Measurements from ENCODE around the gene C4BPA.

Gene C4BPA

DNA sequence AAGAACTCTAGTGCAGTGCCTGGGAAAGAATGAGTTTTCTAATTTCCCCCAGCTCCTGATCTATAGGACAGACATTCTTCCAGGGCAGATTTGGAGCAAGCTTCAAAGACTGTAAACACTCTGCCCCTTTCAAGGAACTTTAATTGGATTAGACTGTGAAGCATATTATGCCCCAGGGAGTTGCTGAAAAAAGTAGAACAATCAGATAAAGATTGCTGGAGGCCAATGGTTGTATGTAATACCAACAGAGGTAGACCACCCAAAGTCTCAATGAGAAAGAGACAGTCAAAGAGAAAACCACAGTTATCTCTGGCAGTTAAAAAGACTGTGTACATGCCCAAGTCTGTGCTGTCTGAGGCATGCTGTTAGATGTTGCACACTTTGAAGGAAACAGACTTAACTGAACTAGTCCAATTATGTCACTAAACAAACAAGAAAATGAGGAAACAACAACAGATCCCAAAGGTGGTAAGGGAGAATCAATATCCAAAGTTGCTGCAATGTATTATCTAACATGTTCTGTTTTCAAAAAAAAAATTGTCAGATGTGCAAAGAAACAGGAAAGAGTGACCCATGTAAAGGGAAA, 24.4 kb downstream of the C4BPA start:
- no peak for DNase-seq

DNA sequence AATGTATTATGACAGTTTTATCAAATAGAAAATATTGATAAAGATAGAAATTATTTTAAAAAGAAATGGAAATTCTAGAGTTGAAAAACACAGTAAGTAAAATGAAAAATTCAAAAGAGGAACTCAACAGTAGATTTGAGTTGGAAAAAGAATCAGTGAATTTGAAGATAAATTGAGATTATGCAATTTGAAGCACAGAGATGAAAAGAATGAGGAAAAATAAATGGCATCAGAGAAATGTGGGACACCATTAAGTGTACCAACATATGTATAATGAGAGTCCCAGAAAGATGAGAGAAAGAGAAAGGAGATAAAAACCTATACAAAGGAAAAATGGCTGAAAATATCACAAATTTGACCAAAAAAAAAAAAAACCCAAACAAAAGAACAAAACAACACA, 25.0 kb downstream of the C4BPA start:
- no peak for DNase-seq

DNA sequence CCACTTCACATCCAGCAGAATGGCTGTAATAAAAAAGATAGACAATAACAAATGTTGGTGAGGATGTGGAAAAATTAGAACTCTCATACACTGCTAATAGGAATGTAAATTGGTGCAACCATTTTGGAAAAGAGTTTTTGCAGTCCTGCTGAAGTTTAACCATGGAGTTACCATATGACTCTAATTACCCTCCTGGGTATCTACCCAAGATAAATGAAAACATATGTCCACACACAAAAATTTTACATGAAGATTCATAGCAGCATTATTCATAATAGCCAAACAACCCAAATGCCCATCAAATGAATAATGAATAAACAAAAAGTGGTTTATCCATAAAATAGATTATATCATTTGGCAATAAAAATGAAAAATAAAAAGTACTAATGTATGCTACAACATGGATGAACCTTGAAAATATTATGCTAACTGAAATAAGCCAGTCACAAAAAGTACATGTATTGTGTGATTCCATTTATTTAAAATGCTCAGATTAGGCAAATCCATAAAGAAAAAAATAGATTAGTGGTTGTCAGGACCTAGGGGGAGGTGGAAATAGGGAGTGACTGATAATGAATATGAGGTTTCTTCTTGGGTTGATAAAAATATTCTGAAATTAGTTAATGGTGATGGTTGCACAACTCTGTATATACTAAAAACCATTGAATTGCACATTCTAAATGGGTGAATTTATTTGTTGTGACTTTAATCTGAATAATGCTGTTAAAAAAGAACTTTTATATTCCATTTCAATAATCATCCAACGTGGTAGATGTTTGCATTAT, 26.4 kb downstream of the C4BPA start:
- no peak for DNase-seq

DNA sequence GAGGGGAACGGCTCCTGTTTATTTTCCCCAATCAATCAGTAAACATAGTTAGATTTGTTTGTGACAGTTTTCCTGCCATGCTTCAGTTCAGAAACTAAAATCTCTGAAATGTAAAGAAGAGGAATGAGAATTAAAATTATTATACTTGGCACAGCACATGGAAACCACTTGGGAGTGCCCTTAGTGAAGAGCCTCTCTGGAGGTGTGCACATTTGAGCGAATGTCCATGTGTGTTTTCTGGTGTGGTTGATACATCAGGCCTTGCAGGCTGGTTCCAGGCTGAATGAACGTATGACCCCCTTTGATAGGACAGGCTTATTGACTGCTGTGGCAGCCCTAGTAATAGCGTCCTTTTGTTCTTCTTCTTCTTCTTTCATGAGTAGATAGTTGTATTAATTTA, 27.1 kb downstream of the C4BPA start:
- DNase-seq = no peak

DNA sequence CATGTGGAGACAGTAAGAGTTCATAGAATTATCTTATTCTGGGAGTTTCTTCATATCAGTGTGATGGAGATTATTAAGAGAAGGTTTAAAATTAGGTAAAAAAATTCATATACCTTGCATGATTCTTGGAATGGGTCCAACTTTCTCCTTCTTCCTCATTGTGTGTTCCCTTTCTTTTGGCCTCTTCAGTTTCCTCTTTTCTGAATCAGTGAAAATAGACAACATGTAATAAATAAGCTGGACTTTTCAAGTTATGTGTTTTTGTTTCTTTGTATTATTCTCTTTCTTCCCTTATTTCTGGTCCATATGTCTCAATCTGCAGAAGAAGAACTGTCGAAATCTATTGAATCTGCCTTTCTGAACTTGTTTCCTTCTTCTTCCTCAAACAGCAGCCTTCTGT, 30.5 kb downstream of the C4BPA start:
- DNase-seq = no peak

DNA sequence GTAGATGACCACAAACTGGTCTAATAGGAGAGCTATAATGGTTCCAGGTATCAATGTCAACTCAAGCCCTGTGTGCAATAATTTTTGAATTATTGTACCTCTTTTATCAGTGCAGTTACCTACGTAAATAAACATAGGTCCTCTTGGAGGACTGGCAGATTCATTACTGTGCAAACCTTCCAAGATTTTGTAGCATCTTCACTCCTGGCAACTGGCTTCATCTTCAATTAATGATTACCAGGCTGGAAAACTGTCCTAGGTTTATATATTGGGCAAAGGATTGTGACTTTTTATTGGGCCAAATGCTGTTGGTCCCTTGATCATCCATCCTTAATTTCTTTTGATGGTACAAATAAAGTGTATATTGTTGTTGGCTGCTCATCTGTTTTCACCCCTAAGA, 35.6 kb downstream of the C4BPA start:
- no peak for DNase-seq

GRCh38 chr1:207140536-207140935, 36.5 kb downstream of the C4BPA start:
- no peak for DNase-seq

DNA sequence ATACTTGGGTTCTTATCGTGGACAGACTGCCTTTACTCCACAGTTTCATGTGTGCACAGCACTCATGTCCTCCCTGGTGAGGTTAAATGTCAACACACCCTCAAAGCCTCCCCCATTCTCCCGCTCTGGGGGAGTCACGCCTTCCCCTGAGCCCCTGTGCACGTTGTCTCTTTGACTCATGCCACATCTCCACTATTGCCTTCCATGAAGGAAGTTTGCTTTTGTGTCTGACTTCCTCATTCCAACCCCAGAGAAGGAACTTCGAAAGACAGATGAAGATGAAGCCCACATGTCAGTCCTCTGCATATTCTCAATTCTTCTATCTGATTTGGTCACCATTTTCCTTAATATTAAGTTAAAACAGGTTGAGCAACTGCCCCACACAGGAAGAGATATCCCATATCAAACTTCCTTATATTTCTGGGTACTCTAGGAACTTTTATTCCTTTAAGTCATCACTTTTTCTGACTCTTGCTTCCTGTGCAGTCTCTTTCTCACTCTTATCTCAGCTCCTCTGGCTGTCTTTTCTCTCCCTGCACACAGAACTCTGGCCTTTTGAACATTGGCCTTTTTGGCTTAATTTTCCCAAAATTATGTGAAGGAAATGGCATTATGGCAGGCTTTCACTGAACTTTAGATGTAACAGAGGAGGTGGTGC, 41.5 kb downstream of the C4BPA start:
- DNase-seq = no peak

DNA sequence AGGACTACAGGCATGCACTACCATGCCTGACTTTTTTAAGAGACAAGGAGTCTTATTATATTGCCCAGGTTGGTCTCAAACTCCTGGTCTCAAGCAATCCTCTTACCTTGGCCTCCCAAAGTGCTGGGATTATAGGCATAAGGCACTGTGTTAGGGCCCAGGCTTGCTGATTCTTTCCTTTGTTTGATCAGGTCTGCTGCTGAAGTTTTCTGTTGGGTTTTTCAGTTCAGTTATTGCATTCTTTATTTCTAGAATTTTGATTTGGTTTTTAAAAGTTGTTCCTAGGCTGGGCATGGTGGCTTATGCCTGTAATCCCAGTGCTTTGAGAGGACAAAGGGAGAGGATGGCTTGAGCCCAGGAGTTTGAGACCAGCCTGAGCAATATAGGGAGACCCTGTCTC, 47.9 kb downstream of the C4BPA start:
- DNase-seq = no peak

GRCh38 chr1:207152792-207153468, 48.9 kb downstream of the C4BPA start:
- DNase-seq = no peak

- no peak for DNase-seq
Measured at GRCh38 chr1:207155028-207155427, 51.0 kb downstream of the C4BPA start.

GRCh38 chr1:207156095-207156494, 52.1 kb downstream of the C4BPA start:
- no peak for DNase-seq

- no peak for DNase-seq
Measured at GRCh38 chr1:207156826-207157225, 52.8 kb downstream of the C4BPA start.

DNA sequence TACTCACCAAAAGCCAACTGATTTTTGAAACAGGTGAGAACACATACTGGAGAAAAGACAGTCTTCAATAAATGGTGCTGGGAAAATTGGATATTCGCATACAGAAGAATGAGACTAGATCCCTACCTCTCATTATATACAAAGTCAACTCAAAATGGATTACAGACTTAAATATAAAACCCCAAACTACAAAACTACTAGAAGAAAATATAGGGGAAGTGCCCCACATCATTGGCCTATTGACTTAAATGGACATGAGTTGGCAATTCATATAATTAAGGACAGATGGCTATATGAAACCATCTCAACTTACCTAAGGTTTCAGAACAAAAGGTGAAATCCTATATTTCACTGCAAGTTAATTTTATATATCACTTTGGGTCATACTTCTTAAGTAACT, 60.1 kb downstream of the C4BPA start:
- DNase-seq = no peak

DNA sequence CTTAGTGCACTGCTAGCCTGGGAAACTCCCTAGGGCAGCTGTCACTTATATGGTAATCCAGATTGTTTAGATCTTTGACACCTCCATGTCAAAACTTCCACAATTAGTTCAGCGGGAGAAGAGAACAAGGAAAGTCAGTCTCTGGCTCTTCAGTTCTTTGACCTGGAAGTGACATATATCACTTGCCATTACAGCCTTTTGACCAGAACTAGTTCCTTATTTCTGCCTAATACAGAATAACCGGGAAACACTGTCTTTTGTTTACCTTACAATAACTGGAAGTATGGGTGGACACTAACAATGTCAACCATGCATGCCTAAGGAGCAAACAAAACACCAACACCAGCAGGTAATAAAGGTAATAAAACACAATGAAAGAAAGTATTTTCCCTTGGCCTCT, 68.3 kb downstream of the C4BPA start:
- no peak for DNase-seq

DNA sequence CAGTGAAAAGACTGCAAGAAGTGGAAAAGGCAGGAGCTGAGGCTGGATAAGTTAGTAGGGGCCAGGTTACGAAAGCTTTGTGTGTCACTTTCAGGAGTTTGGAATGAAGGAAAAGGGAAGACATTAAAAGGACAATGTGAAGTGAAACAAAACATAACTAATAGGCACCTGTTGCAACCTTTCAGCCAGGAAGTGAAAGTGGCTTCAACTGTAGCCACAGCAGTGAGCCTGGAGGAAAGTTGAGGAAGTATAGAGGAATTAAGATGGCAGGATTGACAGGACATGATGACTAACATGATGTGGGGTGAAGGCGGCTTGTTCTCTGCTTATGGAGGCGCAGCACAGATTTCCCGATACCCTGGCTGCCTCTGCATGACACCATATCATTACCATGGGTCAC, 68.9 kb downstream of the C4BPA start:
- no peak for DNase-seq

- no peak for DNase-seq
Measured at GRCh38 chr1:207173396-207173795, 69.4 kb downstream of the C4BPA start.

GRCh38 chr1:207174913-207175312, 70.9 kb downstream of the C4BPA start:
- no peak for DNase-seq

- DNase-seq = no peak
Measured at GRCh38 chr1:207179036-207179435, 75.0 kb downstream of the C4BPA start.

GRCh38 chr1:207181847-207182246, 77.8 kb downstream of the C4BPA start:
- no peak for DNase-seq

DNA sequence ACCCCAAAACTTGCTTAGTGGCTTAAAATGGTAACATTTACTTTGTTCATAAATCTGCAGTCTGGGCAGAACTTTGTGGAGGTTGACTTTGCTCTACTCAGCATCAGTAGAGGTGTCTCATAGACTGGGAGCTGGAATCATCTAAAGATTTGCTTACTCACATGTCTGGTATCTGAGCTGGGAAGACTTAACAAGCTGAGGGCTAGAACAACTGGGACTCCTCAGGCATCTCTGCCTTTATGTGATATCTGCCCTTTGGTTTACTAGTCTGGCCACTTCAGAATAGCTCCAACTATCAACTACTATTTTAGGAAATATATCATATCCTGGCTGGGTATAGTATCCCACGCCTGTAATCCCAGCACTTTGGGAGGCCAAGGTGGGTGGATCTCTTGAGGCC, 82.5 kb downstream of the C4BPA start:
- no peak for DNase-seq

DNA sequence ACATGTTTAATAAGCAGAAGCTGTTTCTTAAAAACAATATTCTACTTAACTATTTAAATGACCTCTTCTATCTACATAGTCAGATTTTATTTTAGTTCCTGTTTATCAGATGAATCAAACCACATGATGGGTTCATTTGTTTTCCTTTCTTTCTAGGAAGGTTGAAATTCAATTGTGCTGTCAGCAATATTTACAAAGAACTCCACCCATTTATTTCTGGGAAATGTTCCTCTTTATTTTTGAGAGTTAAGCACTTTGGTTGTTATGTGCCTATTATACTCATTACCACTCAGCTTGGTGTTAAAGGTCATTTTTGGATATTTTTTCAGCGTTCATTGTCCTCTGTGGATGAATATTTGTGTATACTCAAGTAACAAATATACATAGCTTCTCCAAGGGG, 84.9 kb downstream of the C4BPA start:
- no peak for DNase-seq

GRCh38 chr1:207191061-207191460, 87.0 kb downstream of the C4BPA start:
- DNase-seq = no peak

DNA sequence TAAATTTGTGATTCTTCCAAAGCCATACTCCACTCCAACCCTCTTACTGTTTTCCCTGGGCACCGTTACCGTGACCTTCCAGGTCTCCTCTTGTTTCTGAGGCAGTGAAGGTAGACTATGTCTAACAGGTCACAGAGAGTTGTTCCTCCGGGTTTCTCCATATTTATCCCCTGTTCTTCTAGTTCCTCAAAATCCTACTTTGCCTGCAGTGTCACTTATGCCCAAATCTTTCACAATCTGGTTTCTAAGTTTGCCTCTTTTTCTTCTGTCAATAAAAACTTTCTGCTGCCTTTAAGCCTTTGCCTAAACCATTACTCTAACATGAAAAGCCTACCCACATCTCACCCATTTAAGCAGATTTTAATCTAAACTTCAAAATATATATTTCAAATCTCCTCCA, 87.7 kb downstream of the C4BPA start:
- DNase-seq = no peak

Measured in retina (tissue), 1 donor.